GM19467 (cell line): ENCODE results near the gene PLIN4.
"Not testable (repeated sequence)": the region's sequence is repeated elsewhere in the genome, so short reads cannot be mapped to it uniquely, and the experiment has no call there.

Source experiments
- ATAC-seq: cut with Tn5 transposase; IDR thresholded peaks from one replicate; pipeline ENCODE4 v1.9.1; 2021; ENCODE audit warnings: mild to moderate bottlenecking, moderate library complexity; ENCODE audit not compliant: unreplicated experiment

The PLIN4 gene

GRCh38 chr19:4528843-4529242 lies 10.6 kb upstream of the PLIN4 start:
- ATAC-seq, result no peak

DNA sequence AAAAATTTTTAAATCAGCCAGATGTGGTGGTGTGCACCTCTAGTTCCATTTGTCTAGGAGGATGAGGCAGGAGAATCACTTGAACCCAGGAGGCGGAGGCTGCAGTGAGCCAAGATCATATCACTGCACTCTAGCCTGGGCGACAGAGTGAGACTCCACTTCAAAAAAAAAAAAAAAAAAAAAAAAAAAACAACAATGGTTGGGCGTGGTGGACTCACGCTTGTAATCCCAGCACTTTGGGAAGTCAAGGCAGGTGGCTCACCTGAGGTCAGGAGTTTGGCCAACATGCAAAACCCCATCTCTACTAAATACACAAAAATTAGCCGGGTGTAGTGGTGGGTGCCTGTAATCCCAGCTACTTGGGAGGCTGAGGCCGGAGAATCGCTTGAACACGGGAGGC lies 9.1 kb upstream of the PLIN4 start:
- not testable (repeated sequence) for ATAC-seq

DNA sequence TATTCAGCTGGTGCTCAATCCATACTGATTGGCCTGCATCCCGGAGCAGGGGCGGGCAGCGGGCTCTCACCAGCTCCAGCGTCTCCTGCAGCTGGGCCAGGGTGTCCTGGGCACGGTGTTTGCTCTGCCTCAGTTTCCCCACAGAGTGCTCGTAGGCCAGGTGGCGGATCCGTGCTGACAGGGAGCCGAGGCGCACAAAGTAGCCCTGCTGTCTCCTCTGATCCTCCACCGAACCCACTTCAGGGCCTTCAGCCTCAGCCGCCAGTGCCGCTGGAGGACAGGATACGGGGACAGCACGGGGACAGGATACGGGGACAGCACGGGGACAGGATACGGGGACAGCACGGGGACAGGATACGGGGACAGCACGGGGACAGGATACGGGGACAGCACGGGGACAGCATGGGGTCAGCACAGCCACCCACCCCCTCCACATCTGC lies 7.3 kb upstream of the PLIN4 start:
- no peak for ATAC-seq

GRCh38 chr19:4524808-4525562 lies 6.7 kb upstream of the PLIN4 start:
- no peak for ATAC-seq

DNA sequence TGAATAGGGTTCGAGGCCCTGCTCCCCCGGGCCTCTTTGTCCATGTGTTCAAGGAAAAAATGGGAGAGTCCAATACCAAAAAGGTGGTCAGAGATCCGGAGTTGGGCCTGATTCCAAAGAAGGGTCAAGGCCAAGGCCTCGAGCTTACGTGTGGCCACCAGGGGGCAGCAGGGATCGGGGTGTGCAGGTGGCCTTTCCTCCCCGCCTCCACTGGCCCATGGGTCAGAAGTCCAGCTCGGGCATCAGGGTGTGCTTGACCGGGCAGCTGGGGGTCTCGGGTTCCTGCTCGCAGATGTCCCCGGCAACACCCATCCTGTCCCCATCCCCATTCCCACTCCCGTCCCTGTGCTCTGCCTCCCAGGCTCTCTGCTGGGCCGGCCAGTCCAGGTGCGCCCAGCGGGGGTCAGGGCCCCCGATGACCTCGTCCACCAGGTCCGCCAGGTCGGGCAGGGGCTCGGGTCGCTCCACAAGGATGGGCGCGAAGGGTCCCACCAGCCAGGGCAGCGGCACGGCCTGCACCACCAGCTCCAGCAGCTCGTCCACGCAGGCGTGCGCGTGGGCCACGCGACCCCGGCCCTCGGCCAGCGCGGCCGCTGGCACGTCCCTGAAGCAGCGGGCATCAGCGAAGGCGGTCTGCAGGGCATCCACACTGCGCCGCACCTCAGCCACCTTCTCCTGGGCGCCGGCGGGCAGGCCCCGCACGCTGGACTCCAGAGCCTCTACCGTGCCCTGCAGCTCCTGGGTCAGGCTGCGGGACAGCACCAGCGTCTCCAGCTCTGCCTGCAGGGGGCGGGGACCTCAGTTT lies 5.2 kb upstream of the PLIN4 start:
- ATAC-seq, result no peak

DNA sequence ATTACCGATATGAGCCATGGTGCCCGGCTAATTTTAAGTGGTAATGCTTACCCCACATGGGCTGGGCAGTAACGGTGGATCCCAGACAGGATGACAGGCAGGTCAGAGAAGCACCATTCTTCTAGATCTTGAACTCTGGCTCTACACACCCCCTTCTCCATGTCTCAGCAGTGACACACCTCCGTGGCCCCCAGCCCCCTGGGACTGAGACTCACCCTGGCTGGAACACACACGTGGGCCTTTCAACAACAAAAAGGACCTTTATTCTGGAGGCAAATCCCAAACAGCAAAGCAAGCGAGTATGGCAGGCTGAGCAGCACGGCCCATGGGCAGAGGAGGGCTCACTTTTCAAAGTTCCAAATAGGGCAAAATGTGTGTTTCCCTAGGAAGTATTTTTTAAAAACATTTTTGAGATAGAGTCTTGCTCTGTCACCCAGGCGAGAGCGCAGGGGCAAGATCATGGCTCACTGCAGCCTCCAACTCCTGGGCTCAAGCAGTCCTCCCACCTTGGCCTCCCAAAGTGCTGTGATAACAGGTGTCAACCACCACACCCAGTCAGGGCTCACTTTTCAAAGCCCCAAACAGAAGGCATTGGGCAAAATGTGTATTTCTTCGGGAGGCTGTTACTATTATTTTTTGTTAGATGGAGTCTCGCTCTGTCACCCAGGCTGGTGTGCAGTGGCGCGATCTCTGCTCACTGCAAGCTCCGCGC lies 4.2 kb upstream of the PLIN4 start:
- ATAC-seq, result no peak

DNA sequence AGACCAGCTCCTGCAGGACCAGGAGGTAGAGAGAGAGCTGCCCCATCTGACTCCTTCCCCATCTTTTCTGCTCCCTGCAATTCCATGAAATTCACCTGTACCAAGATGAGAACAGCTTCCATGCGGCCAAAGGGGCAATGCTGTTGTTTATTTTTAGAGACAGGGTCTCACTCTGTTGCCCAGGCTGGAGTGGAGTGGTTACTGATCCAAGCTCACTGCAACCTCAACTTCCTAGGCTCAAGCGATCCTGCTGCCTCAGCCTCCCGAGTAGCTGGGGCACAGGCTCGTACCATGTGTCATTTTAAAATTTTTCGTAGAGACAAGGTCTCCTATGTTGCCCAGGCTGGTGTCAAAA lies 3.6 kb upstream of the PLIN4 start:
- no peak for ATAC-seq

GRCh38 chr19:4521170-4521887 lies 3.0 kb upstream of the PLIN4 start:
- no peak for ATAC-seq

- no peak for ATAC-seq
Observed at GRCh38 chr19:4519521-4520277, 1.4 kb upstream of the PLIN4 start.

GRCh38 chr19:4519172-4519496 lies 848 bp upstream of the PLIN4 start:
- no peak for ATAC-seq

DNA sequence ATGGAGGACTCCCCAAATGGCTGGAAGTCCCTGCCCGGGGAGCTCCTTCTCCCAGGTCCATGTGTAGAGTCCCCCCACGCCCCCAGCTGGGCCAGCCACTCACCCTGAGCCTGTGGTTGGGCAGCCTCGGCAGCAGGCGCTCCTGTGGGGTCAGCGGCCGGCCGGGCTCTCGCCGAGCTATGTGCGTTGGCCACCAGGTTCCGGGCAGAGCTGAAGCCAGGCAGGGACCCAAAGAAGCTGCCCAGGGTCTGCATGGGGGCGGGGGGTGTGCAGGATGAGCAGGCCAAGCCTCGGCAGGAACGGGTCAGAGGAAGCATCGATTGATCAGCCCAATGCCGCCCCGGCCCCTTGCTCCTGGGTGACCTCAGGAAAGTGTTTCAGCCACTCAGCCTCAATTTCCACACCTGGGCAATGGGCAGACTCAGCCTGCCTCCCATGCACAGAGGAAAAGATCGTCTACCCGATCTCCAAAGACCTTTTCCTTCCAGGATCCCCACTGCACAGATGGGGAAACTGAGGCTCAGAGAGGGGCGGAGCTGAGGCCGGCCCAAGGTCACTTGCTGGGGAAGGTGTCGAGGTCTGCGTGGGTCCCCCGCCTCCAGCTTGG lies 732 bp downstream of the PLIN4 start:
- ATAC-seq, result no peak

DNA sequence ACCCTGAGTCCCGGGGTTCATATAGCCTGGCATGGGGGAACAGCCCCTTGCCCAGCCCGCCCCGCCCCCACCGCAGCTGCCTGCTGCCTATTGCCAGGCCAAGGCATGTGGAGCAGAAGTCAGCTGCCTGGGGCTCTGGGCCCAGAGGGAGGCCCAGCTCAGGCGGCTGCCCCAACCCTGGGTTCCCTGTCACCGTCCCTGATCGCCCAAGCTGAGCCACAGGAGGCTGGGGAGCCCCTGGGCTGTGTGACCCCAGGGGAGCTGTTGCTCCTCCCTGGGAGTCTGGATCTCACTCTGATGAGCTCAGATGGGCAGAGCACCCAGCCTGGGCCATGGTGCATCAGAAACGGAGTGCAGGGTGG lies 1.4 kb downstream of the PLIN4 start:
- no peak for ATAC-seq

DNA sequence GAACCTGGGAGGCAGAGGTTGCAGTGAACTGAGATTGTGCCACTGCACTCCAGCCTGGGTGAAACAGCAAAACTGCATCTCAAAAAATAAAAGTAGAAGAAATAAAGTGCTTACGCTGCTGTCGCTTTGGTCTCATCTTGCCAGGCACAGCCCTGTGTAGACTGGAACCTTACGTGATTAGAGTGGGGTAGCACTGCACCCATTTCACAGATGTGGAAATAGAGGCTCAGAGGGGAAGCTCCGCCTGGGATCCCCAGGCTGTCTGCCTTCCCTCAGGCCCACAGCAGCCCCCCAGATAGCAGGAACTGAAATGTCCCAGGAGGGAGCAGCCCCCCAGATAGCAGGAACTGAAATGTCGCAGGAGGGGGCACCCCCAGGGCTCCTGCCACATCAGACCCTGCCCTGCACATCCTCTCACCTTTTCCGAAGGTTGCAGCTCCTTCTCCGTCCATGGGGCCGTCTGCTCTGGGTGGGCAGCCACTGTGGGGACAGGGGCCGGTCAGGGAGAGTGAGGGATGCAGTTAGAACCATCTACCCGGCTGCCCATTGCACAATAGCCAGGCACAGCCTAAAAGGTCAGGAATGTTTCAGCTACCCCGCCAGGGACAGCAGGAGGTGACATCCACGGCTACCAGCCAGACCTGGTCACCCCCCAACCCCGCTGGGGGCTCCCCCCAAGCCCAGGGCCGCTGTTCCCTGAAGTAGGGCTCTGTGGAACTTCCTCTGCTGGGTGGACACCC lies 1.9 kb downstream of the PLIN4 start:
- ATAC-seq, result no peak

DNA sequence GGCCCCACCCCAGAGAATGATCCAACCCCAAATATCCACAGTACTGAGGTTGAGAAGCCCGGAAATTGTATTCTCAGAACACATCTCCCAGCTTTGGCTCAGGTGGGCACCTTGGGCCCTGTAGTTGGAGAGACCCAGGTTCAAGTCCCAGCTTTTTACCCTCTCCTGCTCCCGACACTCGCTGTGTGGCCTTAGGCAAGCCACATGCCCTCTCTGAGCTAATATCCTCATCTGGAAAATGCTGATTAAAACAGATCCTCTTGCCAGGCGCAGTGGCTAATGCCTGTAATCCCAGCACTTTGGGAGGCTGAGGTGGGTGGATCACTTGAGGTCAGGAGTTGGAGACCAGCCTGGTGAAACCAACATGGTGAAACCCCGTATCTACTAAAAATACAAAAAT lies 2.6 kb downstream of the PLIN4 start:
- ATAC-seq, result no peak

DNA sequence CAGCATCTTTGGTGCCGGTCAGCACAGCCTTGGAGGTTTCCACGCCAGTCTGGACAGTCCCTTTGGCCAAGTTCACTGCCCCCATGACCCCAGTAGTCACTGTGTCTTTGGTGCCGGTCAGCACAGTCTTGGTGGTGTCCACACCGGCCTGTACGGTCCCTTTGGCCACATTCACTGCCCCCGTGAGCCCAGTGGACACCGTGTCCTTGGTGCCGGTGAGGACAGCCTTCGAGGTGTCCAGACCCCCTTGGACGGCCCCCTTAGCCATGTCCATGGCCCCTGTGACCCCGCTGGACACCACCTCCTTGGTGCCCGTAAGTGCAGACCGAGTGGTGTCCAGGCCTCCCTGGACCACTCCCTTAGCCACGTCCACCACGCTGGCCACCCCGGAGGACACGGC lies 5.0 kb downstream of the PLIN4 start:
- no peak for ATAC-seq

GRCh38 chr19:4512070-4512469 lies 6.2 kb downstream of the PLIN4 start:
- ATAC-seq, result no peak

- no peak for ATAC-seq
Observed at GRCh38 chr19:4511300-4512054, 6.8 kb downstream of the PLIN4 start.

DNA sequence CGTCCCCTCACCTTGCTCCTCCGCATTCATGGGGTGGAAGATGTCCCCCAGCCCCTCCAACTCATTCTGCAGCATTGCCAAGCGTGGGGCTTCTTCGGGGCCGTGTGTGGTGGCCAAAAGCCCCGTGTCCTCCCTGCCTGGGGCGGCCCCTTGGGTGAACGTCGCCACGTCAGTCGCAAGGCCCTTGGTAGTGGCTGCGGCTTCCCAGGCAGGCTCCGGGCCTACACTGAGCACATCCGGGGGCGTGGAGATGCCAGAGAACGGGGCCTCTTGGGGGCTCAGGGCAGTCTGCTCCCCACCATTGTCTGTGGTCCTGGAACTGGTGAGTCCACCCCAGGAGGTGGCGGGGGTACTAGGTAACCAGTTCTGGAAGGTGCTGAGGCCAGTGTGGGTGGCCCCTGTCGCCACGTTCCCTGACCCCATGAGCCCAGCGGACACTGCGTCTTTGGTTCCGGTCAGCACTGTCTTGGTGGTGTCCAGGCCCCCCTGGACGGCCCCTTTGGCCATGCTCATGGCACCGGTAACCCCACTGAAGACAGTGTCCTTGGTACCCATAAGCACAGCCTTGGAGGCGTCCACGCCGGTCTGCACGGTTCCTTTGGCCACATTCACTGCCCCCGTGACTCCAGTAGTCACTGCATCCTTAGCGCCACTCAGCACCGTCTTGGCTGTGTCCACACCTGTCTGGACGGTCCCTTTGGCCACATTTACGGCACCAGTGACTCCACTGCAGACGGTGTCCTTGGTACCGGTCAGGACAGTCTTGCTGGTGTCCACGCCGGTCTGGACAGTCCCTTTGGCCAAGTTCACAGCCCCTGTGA lies 7.6 kb downstream of the PLIN4 start:
- ATAC-seq, result no peak
